HEK293T (cell line): ENCODE data around the gene PDCD7.

Source experiments
- CTCF ChIA-PET: fragments of 350-600 bp; formaldehyde crosslinking; extraction: SDS; loops from one replicate; lab custom pipeline; 2021; ENCODE audit warnings: antibody characterized with exemption, inconsistent platforms; lab: Yijun Ruan, JAX
- POLR2A ChIA-PET: fragments of 350-600 bp; formaldehyde crosslinking; extraction: SDS; loops from one replicate; lab custom pipeline; 2020; ENCODE audit warnings: antibody characterized with exemption, inconsistent platforms; lab: Yijun Ruan, JAX
- DNase-seq: peaks from one replicate; pipeline ENCODE4 v3.0.0; 2012; ENCODE audit warnings: mixed read lengths; ENCODE audit errors: extremely low spot score
- ARNT ChIP-seq: fragments of 450-650 bp; IDR thresholded peaks from 2 replicates; pipeline ENCODE4 v1.6.1; 2017; ENCODE audit warnings: mild to moderate bottlenecking
- BHLHE40 ChIP-seq: fragments of 450-650 bp; IDR thresholded peaks from 2 replicates; pipeline ENCODE4 v1.6.1; 2016; ENCODE audit warnings: mild to moderate bottlenecking, moderate library complexity, borderline replicate concordance
- CTBP1 ChIP-seq: fragments of 450-650 bp; IDR thresholded peaks from 2 replicates; pipeline ENCODE4 v1.6.1; 2016; ENCODE audit warnings: borderline replicate concordance
- ELF4 ChIP-seq: fragments of 450-650 bp; IDR thresholded peaks from 2 replicates; pipeline ENCODE4 v1.6.1; 2017; ENCODE audit warnings: antibody characterized with exemption
- FOXA1 ChIP-seq: fragments of 450-650 bp; IDR thresholded peaks from 2 replicates; pipeline ENCODE4 v1.6.1; 2016; ENCODE audit warnings: mild to moderate bottlenecking
- FOXK2 ChIP-seq: fragments of 450-650 bp; IDR thresholded peaks from 2 replicates; pipeline ENCODE4 v1.6.1; 2016; ENCODE audit warnings: mild to moderate bottlenecking
- FOXM1 ChIP-seq: fragments of 450-650 bp; IDR thresholded peaks from 2 replicates; pipeline ENCODE4 v1.6.1; 2017; ENCODE audit warnings: mild to moderate bottlenecking, borderline replicate concordance
- HDGF ChIP-seq: fragments of 450-650 bp; IDR thresholded peaks from 2 replicates; pipeline ENCODE4 v1.6.1; 2017; ENCODE audit warnings: antibody characterized with exemption, borderline replicate concordance
- L3MBTL2 ChIP-seq: fragments of 450-650 bp; conservative IDR thresholded peaks from 2 replicates; pipeline ENCODE4 v1.6.1; 2016; ENCODE audit warnings: mild to moderate bottlenecking
- LEF1 ChIP-seq: fragments of 450-650 bp; IDR thresholded peaks from 2 replicates; pipeline ENCODE4 v1.6.1; 2017; ENCODE audit warnings: mild to moderate bottlenecking, borderline replicate concordance
- NFRKB ChIP-seq: fragments of 450-650 bp; IDR thresholded peaks from 2 replicates; pipeline ENCODE4 v1.6.1; 2016; ENCODE audit warnings: mild to moderate bottlenecking, moderate library complexity
- PKNOX1 ChIP-seq: fragments of 450-650 bp; IDR thresholded peaks from 2 replicates; pipeline ENCODE4 v1.6.1; 2016
- SP1 ChIP-seq: fragments of 450-650 bp; IDR thresholded peaks from 2 replicates; pipeline ENCODE4 v1.6.1; 2017
- SUZ12 ChIP-seq: fragments of 450-650 bp; IDR thresholded peaks from 2 replicates; pipeline ENCODE4 v1.6.1; 2016; ENCODE audit warnings: mild to moderate bottlenecking
- TARDBP ChIP-seq: fragments of 450-650 bp; IDR thresholded peaks from 2 replicates; pipeline ENCODE4 v1.6.1; 2016
- ZNF384 ChIP-seq: fragments of 450-650 bp; IDR thresholded peaks from 2 replicates; pipeline ENCODE4 v1.6.1; 2016

The PDCD7 gene

GRCh38 chr15:65176056-65176455 lies 42.4 kb upstream of the PDCD7 start:
- CTCF ChIA-PET = no interaction called here
- DNase-seq = no peak

GRCh38 chr15:65175511-65175910 lies 41.9 kb upstream of the PDCD7 start:
- no peak for DNase-seq
- TF ChIP-seq CTBP1 = no peak
- no peak for TF ChIP-seq SUZ12
- no peak for TF ChIP-seq ARNT
- no peak for TF ChIP-seq PKNOX1
- TF ChIP-seq ELF4 = no peak
- TF ChIP-seq LEF1 = no peak
- no peak for TF ChIP-seq L3MBTL2
- no peak for TF ChIP-seq FOXK2
- ChIA-PET POLR2A (no interaction called here), CTCF (no interaction called here)

More at GRCh38 chr15:65176056-65176455, 42.4 kb upstream of the PDCD7 start:
- no peak for TF ChIP-seq HDGF
- TF ChIP-seq LEF1 = no peak
- no peak for TF ChIP-seq BHLHE40
- no peak for TF ChIP-seq PKNOX1
- no peak for TF ChIP-seq CTBP1
- TF ChIP-seq SP1 = no peak
- TF ChIP-seq SUZ12 = no peak
- TF ChIP-seq FOXA1 = no peak
- TF ChIP-seq L3MBTL2 = no peak
- TF ChIP-seq FOXK2 = no peak
- TF ChIP-seq ZNF384 = no peak
- POLR2A ChIA-PET = no interaction called here

- no peak for DNase-seq
- POLR2A ChIA-PET = no interaction called here
- CTCF ChIA-PET = no interaction called here
- no peak for TF ChIP-seq SP1
Observed at GRCh38 chr15:65174509-65174908, 40.9 kb upstream of the PDCD7 start.

- POLR2A ChIA-PET = no interaction called here
- no peak for TF ChIP-seq SUZ12
- no peak for TF ChIP-seq SP1
- no peak for TF ChIP-seq FOXM1
- no peak for TF ChIP-seq NFRKB
- no peak for TF ChIP-seq ARNT
- no peak for TF ChIP-seq HDGF
- no peak for TF ChIP-seq CTBP1
- no peak for TF ChIP-seq BHLHE40
- TF ChIP-seq ZNF384 = no peak
- TF ChIP-seq TARDBP = no peak
- DNase-seq = no peak
- CTCF ChIA-PET = no interaction called here
Observed at GRCh38 chr15:65172531-65172930, 38.9 kb upstream of the PDCD7 start.

- ChIA-PET CTCF (no interaction called here), POLR2A (no interaction called here)
- TF ChIP-seq ELF4 (no peak), PKNOX1 (no peak), FOXK2 (no peak)
- DNase-seq = no peak
Observed at GRCh38 chr15:65171428-65171827, 37.8 kb upstream of the PDCD7 start.

- CTCF ChIA-PET = no interaction called here
- POLR2A ChIA-PET = no interaction called here
- DNase-seq = no peak
- no peak for TF ChIP-seq FOXA1
- no peak for TF ChIP-seq NFRKB
- TF ChIP-seq TARDBP = no peak
- no peak for TF ChIP-seq SP1
- TF ChIP-seq ZNF384 = no peak
- TF ChIP-seq ARNT = no peak
- no peak for TF ChIP-seq ELF4
- TF ChIP-seq FOXK2 = no peak
- no peak for TF ChIP-seq PKNOX1
- TF ChIP-seq CTBP1 = no peak
Observed at GRCh38 chr15:65165875-65166274, 32.3 kb upstream of the PDCD7 start.

- POLR2A ChIA-PET = no interaction called here
- CTCF ChIA-PET = no interaction called here
- no peak for TF ChIP-seq L3MBTL2
- TF ChIP-seq FOXA1 = no peak
- no peak for TF ChIP-seq NFRKB
- no peak for TF ChIP-seq FOXK2
- TF ChIP-seq TARDBP = no peak
- no peak for TF ChIP-seq ZNF384
- no peak for TF ChIP-seq PKNOX1
- TF ChIP-seq CTBP1 = no peak
- TF ChIP-seq ELF4 = no peak
- no peak for TF ChIP-seq SP1
- no peak for TF ChIP-seq LEF1
- TF ChIP-seq FOXM1 = no peak
- no peak for TF ChIP-seq ARNT
- TF ChIP-seq BHLHE40 = no peak
- no peak for TF ChIP-seq SUZ12
- no peak for TF ChIP-seq HDGF
- no peak for DNase-seq
Observed at GRCh38 chr15:65164139-65164538, 30.5 kb upstream of the PDCD7 start.
